C4-2B (cell line): ENCODE data around the gene IQGAP2.

Experiments
- ZFX ChIP-seq: fragments of 450-650 bp; IDR thresholded peaks from 2 replicates; pipeline ENCODE4 v1.6.1; 2017
- TF ChIP-seq, protein P1 (sequence below): fragments of 450-650 bp; conservative IDR thresholded peaks from 2 replicates; pipeline ENCODE4 v1.5.1; 2017; ENCODE audit warnings: mild to moderate bottlenecking

DNA sequence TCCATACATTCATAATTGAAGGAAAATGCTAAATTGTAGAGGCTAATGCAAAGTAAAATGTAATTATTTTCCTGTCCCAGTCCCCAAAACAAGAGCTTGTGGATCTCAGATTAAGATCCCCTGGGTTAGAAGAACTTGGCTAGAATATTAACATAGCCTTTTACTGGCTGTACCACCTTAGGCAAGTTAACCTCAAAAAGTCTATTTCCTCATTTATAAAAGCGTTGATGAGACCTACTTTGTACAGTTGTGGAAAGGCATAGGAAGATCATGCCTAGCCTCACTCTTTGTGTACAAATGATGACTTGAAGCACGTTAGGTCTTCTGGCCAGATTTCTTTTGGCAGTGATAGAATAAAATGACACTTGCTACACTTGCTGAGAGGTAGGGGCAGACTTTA is 122.9 kb downstream of the IQGAP2 start:
- TF ChIP-seq, protein P1, sequence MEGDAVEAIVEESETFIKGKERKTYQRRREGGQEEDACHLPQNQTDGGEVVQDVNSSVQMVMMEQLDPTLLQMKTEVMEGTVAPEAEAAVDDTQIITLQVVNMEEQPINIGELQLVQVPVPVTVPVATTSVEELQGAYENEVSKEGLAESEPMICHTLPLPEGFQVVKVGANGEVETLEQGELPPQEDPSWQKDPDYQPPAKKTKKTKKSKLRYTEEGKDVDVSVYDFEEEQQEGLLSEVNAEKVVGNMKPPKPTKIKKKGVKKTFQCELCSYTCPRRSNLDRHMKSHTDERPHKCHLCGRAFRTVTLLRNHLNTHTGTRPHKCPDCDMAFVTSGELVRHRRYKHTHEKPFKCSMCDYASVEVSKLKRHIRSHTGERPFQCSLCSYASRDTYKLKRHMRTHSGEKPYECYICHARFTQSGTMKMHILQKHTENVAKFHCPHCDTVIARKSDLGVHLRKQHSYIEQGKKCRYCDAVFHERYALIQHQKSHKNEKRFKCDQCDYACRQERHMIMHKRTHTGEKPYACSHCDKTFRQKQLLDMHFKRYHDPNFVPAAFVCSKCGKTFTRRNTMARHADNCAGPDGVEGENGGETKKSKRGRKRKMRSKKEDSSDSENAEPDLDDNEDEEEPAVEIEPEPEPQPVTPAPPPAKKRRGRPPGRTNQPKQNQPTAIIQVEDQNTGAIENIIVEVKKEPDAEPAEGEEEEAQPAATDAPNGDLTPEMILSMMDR = no peak
- no peak for TF ChIP-seq ZFX
